NK-92 (cell line): ENCODE measurements around the gene PHF5A.
"Not testable (repeated sequence)": the region's sequence is repeated elsewhere in the genome, so short reads cannot be mapped to it uniquely, and the experiment has no call there.

ENCODE experiments used
- DNase-seq: peaks from one replicate; lab custom pipeline; 2025; ENCODE audit not compliant: unreplicated experiment; lab: John Stamatoyannopoulos, UW

PHF5A gene

DNA sequence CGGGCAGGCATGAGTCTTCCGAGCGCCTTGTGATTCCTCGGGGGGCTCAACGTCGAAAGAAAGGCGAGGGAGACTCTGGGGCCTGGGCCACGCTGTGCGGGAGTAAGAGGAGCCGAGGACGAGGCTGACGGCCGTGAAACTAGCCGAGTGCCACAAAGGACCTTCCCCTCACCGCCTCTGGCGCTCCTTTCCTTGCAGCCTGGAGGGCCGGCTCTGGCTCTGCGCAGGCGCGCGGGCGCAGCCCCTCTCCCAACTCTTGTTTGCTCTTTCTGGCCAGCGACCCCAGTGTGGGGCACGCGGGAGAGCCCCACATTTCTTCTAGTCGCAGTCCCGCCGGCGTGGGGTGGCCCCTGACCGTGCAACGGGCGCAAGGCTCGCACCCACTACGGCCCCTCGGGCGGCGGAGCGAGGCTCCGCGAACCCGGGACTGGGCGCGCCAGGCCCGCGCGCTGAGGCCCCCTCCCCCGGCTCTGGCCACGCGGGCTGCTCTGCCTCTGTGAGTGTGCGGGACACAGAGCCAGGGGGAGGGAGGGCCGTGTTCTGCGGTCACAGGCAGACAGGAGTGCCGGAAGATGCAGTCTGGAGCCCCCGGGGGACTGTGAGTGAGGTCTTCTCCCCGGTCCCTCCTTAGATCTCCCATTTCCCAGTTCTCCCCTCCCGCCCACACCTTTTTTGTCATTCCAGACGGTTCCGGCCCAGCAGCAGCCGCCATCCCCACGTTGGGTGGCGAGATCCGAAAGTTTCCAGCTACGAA, 20.9 kb downstream of the PHF5A start:
- DNase-seq: no peak

DNA sequence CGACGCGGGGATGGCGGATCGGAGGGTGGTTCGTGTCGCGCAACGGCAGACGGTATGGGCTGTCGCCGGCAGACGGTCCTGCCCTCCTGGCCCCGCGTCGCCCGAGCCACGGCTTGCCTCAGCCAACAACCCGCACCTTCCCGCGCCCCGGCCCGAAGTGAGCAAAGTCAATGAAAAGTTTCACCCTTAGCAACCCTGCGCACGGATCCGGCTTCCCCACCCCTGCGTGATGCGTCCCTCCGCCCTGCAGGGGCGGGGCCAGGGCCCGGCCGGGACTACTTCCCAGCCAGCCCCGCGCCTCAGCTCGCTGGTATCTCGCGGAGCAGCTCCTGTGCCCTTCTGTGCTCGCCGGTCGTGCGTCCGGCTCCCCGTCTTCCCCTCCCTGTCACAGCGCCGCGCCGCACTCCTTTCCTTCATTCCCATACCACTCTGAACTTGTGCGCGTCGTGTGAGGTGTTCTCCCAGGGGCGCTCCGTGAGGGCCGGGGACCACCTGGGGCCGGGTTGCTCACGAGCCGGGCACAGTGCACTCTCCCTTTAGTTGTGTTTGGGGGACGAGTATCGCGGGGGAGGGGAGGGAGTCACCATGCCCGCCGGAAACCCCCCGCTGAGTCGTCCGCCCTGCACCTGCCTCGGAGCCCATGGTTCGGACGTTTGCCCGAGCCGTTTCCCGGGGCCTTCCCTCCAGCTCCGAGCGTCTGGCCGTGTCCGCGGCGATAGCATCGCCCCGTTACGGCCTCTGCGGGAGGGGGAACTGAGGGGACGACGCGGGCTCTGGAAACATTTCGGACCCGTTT, 21.7 kb downstream of the PHF5A start, which contains the start of gene TOB2:
Gene TOB2, minus strand, starts transcription at position 163 of the 796 bp plus-strand sequence. CDS start 9,456 bp downstream, outside the sequence.
- peak; percentile 28 for DNase-seq

DNA sequence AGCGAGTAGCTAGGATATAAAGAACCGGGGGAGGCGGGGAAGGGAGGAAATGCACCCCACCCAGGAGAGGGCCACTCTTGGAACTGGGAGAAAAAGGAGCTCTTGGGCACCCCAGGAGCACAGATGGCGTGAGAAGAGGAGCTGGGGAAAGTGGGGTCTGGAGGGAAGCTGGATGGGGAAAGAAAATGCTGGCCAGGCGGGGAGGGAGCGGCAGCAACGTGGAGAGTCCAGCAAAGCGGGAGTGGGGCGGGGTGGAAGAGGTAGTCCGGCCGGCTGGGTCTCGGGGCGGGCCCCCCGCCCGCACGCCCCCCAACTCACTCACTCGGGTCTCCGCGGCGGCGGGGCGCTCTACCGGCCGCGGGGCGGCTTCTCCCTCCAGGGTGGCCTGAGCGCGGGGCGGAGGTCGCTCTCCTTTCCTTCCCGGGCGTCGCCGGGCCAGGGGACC, 22.4 kb downstream of the PHF5A start:
- DNase-seq: no peak

DNA sequence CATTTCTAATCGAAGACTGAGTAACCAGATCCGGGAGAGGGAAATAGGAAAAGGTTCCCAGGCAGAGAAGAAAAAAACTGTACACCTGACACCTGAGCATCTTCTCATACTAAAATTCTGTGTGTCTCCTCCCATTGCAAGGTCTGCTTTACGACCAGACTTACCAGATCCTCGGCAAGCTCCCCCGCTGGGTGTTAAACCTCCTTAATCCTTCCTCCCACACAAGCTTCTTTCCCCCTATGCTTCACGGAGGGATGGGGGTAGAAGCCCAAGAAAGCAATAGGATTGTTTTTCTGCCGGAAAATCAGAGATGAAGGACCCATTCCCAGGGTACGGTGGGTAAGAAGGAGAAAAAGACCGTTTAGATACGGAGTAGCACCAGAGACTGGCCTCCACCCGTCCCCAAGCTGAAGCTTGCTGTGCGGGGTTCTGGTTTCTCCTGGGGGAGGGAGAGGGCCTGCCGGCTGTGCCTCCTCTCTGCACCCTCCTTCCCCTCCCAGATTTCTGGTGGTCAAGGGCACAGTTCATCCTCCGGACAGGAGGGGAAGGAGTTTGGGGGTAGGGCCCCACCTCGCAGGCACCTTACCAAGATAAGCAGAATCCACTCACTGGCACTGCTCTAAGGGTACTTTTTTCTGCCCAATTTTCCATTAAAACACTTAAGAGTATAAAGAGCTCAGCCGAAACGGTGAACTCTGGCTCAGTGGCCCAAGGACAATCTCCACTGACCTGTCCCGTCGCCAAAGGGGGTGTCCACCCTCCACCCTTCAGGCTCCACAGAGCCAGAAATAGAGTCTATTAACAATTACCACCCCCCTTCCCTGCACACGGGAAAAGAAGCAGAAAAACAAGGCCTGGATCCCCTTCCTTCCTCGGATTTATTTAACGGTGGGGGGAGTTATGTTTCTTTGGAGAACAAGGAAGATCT, 23.1 kb downstream of the PHF5A start:
- no peak for DNase-seq

DNA sequence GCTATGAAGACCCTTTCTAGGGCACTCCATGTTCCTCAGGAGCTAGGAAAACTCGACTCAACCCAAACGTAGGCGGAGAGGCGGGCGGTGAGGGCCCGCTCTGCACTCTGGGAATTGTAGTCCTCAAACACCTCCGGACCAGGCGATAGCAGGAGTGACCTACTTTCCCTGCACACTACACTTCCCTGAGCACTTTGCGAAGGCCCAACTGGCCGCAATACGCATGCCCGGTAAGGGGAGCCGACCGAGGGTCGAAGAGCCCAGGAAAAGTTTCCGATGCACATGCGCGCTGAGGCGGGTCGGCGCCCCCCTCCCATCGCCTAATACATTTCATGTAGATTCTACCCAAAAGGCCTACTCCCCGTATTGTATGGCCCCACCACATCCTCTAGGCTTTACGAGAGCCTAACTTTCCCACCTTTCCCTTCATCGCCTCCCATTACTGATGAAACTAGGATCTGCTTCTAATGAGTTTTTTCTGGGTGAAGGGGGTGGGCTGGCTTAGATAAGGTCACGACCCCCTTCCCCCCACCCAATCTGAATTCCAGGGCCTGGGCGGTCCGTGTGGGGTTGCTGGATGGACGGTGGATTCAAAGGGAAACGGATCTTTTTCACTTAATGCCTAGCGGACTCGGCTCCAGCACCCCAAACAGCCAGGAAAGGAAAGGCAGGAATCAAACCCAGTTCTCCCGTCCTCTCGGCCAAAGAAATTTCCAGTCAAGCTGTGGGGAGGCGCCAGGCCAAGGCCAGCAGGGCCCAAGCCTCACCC, 23.9 kb downstream of the PHF5A start:
- DNase-seq: no peak

DNA sequence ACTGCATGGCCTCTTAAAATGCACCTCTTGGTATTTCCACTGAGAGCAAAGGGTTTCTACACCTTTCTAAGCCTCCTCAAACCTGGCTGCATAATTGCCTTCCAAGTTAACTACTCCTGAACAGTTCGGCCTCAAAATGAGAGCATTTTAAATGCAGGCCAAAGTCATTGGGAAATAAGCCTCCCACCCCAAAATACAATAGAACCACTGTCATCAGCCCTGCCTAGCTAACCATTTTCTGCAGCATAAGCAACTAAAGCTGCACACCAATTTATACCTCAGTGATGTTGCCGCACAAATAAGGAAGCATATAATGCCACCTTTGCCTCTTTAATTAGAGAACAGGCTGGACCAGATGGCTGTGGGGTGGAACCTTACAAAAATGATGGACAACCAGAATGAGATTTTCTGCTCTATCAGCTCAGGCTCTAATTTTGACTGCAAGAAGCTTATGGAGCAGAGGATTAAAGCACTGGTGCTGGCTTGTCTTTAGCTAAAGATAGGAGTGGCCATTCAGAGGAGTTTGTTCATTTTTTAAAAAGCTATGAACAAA, 26.2 kb downstream of the PHF5A start:
- DNase-seq: no peak

DNA sequence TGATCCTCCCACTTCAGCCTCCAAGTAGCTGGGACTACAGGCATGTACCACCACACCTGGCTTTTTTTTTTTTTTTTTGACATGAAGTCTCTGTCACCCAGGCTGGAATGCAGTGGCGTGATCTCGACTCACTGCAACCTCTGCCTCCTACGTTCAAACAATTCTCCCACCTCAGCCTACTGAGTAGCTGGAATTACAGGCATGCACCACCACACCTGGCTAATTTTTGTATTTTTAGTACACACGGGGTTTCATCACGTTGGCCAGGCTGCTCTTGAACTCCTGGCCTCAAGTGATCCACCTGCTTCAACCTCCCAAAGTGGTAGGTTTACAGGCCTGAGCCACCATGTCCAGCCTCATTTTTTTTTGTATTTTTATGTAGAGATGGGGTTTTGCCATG, 28.0 kb downstream of the PHF5A start:
- not testable (repeated sequence) for DNase-seq

DNA sequence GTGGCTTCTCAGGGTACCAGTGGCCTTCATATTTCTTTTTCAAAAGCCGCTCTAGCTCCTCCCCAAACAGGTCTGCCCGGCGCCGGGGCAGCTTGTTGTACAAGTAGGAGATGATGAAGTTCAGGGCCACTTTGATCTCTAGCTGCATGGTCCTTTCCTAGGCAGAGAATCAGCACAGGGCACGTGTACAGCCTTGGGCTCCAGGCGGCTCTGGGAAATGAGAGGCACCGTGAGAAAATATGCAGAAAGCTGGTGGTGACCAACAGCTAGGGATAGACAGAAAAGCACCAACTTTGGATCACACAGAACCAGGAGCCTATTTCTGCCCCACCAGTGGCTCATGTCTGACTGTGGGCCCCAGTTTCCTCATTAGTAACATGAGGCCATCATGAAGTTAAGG, 31.3 kb downstream of the PHF5A start:
- DNase-seq: no peak

DNA sequence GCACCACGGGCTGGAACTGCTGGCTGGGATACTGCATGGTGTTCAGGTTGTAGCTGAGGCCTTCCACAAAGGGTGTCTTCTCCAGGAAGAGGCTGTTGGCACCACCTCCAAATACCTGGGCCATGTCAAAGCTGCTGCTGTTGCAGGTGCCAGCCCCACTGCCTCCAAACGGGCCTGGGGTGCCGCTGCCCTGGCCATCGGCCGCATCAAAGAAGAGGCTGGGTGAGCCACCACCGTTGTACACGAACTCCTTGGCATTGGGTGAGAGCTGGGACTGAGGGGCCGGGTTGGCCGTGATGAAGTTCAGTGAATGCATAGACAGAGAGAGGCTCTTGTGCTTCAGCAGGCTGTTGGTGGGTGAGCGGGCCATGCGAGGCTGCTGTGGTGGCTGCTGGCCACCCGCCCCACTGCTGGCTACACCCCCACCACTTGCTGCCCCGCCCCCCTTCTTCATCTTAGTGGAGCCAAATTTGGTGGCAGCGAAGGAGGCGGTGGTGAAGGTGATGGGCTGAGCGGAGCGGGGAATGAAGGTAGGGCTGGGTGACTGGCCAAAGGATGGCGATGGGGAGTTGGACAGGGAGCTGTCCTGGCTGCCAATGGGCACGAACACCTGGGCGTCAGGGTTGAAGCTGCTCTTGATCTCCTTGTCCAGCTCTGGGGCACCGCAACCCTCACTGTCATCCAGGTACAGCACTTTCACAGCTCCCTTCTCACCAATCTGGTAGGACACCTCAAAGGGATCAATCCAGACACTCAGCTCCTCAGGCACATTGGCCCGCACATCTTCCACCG, 32.0 kb downstream of the PHF5A start:
- DNase-seq: no peak

DNA sequence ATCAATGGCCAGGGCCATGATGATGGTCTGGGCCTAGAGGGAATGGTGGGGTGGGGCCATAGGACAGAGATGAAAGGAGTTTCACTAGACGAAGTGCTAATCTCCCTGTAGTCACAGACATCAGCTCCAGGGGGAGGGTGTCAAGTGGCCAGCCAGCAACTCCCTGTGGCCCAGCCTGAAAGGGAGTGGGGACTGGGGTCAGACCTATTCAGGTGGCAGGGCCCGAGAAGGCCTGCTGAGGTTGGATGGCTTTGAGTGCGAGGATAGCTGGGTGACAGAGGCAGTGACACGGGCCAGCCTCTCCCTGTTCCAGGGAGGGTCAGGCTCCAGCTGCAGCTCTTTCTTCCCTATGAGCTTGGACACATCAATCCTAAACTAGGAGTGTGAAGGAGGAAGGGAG, 32.9 kb downstream of the PHF5A start:
- DNase-seq: no peak

DNA sequence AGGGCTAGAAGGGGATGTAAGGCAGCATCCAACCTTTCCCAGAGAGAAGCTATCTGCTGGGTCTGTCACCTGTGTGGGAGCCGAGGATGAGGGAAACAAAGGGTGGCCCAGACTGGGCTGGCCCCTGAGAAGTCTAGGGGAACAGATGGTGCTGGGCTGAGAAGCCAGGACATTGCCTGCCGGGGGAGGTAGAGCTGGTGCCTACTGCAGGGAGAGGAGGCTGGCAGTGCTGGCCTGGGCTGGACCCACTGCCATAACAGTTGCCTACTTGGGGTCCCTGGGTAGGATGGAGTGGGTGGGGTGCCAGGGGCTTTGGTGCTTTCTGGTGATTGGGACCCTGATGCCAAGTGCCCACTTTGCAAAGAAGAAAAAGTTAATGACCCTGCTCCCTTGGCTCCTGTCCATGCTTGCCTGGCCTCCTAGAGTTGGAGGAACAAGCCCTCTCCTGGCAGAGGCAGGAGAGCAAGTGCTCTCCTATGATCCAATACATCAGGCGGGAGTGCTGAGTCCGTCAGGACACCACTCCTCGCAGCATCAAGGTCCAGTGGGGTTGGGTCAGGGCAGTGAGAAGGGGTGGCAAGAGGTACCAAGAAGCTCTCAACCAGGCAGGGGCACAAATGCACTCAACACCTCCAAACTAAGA, 34.0 kb downstream of the PHF5A start:
- not testable (repeated sequence) for DNase-seq

DNA sequence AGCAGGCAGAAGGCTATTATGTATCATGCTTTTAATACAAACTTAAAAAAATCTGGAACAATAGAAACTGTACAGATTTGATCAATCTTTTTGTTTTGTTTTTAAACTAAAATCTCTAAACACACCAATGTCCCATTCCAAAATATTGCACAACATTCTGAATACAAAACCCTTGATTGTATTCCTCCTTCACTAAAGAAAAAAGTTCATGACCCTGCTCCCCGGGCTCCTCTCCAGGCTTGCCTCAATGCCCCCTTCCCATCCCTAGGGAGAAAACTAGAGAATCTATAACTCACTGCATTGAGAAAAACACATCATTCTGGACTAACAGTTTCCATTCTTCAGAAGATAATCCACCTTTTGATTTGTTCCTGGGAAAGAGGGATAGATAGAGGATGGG, 35.0 kb downstream of the PHF5A start:
- DNase-seq: not testable (repeated sequence)

DNA sequence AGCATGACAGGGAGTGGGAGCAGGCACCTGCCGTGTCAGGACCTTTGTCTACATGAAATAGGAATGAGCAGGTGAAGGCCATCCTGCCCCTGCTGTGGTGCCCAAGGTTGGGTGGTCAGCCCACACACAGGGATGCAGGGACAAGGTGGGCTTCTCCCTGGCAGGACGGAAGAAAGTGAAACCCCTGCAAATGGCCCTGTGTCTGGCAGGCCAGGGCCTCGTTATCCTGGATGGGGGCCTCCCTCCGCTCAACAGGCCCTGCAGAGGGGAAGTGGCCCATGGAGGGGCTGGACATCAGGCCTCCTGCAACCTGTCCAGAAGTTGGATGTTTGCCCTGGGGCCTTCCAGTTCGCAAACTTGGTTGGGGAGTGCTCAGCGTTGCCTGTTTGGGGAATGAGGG, 36.8 kb downstream of the PHF5A start:
- DNase-seq: no peak

DNA sequence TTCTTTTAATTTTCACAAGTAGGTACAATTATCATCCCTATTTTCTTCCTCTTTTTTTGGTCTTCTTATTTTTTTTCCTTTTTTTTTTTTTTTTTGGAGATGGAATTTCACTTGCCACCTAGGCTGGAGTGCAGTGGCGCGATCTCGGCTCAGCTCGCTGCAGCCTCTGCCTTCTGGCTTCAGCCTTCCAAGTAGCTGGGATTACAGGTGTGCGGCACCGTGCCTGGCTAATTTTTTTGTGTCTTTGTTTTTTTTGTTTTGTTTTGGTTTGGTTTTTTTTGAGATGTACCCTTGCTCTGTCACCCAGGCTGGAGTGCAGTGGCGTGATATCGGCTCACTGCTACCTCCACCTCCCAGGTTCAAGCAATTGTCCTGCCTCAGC, 38.5 kb downstream of the PHF5A start:
- no peak for DNase-seq

DNA sequence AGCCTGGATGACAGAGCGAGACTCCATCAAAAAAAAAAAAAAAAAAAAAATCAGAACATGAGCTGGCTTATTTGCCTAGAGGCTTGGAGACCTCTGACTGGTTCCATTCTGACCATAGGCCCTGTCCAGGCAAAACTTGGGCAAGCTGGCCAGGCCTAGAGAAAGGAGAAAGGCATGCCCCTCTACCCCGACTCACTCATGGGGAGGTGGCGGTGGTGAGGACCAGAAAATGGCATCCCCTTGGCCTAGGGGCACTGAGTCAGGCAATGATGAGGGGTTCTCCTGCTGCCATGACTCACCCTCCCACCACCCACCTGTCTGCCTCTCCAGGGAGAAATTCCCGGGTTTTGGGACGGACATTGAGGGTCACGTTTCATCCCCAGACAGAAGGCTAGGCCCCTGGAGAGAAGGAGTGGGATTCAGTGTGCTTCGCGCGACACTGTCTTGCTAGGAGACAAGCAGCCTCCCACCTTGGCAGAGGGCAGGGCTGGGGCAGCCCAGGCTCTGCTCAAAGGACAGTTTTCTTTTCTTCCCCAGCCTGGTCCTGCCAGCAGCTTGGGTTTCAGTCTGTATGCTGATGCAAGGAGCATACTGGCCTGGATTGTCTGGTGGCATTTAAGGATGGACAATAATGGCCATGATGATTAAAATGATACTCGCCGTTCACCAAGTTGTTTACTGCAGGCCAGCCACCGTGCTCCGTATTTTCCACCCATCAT, 39.1 kb downstream of the PHF5A start:
- no peak for DNase-seq

DNA sequence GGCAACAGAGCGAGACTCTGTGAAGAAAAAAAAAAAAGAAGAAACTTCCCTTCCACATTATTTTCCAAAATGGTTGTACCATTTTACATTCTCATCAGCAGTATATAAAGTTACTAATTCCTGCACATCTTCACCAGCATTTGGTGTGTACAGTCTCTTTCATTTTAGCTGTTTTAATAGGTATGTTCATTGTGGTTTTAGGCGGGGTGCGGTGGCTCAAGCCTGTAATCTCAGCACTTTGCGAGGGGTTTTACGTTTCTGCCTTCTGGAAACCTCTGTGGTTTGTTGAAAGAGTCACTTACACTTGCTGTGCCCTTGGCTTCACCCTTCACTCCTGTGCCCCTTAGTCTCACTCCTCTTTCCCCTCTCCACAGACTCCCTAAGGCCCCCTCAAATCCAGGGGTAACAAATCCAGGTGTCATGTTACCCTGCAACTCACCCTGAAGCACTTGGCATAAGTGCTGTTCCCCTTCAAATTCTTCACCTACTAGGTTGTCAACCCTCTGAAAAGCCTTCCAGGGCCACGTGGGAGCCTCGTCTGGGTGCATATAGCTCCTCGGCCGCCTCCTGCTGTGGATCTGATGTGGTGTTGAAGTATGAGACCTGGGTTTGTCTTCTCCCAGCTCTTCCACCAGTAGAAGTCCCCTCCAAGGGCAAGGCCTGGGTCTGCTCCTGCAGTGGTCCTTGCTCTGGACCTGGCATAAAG, 42.7 kb downstream of the PHF5A start:
- DNase-seq: no peak

DNA sequence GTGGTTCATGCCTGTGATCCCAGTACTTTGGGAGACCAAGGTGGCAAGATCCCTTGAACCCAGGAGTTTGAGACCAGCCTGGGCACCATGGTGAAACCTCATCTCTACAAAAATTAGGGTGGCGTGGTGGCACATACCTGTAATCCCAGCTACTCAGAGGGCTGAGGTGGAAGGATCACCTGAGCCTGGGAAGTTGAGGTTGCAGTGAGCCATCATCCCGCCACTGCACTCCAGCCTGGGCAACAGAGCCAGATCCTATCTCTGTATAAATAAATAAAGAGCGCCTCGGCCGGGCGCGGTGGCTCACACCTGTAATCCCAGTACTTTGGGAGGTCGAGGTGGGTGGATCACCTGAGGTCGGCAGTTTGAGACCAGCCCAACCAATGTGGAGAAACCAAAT, 49.8 kb downstream of the PHF5A start:
- DNase-seq: no peak
